ENCODE data around the gene HDAC9.

The HDAC9 gene

DNA sequence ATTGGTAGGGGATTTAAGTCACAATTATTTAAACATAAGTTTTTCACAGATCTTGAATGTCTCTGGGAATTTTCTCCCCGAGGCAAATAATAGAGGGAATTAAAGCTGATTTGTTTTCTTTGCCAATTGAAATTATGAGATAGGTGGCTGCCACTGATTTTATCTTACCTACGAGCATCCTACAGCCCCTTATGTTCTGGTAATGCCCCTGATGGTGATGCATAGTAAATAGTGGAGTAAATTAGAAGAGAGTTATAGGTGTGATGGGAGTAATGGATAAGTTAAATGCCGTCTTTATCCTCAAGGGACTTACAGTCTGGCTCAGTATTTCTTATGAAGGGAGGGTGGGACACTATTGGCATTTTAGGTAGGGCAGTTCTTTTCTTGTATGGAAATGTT, 58.1 kb downstream of the HDAC9 start:
- no peak for TF ChIP-seq CTCF (IDR thresholded peaks at IDR 0.05; ENCODE audit: extremely low read depth, missing control alignments)
- DNase-seq (ENCODE audit: low spot score): no peak

GRCh38 chr7:18555120-18555519, 59.6 kb downstream of the HDAC9 start:
- TF ChIP-seq CTCF (IDR thresholded peaks at IDR 0.05; ENCODE audit: extremely low read depth, missing control alignments): no peak
- no peak for DNase-seq (ENCODE audit: low spot score)

DNA sequence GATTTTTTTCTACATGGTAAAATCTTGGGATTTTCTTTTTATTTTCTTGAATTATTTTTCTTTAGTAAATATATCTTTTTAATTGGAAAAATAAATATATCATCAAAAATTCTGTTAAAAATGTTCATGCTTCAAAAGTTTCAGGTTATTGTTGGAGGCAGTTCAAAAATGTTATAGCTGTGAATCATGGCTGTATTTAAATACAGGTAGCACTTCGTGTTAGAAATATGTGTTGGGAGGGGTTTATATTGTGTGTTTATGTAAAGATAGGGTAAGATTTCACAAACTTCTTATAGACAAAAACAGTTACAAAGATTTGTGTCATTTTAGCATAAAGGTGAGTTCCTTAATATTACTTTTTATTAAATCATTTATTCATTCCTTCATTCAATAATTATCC, 60.4 kb downstream of the HDAC9 start:
- no peak for TF ChIP-seq CTCF (IDR thresholded peaks at IDR 0.05; ENCODE audit: extremely low read depth, missing control alignments)
- DNase-seq (ENCODE audit: low spot score): no peak

DNA sequence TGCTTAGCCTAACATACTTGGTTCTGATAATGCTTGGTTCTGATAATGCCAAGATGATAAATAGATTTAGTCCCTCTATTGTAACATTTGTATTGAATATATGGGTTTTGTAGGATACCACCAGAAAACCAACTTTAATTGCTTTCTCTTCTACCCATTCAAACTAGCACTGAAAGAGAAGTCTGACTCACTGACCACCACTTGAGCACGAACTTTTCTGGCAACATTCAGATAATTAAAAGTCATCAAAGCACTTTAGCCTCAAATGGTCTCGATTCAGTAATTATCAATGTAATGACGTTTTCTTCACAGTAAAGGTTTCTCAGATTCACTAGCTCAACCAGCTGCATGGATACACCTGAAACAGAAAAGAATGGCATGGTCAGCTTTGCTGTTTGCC, 63.0 kb downstream of the HDAC9 start:
- no peak for TF ChIP-seq CTCF (IDR thresholded peaks at IDR 0.05; ENCODE audit: extremely low read depth, missing control alignments)
- no peak for DNase-seq (ENCODE audit: low spot score)

DNA sequence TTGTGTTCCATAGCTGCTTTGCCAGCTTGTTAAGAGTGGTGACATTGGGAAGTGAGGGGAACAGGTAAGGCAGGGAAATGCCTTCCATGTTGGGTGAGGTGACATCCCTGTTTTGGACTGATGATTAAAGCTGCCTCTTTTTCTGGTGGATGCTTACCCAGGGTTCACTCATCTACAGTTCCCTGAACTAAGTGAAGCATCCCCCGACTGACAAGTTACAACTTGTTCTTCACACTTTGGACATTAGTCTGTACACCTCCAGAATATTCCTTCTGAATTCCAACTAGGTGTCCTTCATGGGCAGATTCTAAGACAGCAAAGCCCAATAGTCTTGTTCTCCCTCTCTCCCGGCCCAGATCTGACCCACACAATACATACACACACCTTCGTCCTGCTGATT, 63.4 kb downstream of the HDAC9 start:
- no peak for DNase-seq (ENCODE audit: low spot score)
- TF ChIP-seq CTCF (IDR thresholded peaks at IDR 0.05; ENCODE audit: extremely low read depth, missing control alignments): no peak

- no peak for TF ChIP-seq CTCF (IDR thresholded peaks at IDR 0.05; ENCODE audit: extremely low read depth, missing control alignments)
- no peak for DNase-seq (ENCODE audit: low spot score)
Observed at GRCh38 chr7:18559756-18560155, 64.2 kb downstream of the HDAC9 start.

DNA sequence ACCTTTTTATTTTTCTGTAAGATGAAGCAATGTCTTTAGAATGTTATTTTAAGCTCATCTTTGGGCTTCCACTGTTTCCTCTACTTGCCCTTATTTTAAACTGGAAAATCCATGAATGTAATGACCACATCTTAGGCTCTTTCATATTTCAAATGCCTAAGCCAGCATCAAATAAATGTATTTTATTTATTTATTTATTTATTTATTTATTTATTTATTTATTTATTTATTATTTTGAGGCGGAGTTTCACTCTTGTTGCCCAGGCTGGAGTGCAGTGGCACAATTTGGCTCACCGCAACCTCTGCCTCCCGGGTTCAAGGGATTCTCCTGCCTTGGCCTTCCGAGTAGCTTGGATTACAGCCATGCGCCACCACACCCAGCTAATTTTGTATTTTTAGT, 69.2 kb downstream of the HDAC9 start:
- TF ChIP-seq CTCF (IDR thresholded peaks at IDR 0.05; ENCODE audit: extremely low read depth, missing control alignments): no peak
- DNase-seq (ENCODE audit: low spot score): no peak
